RWPE1 (cell line): ENCODE measurements around the gene PLCB1.

Experiments used
- CTCF ChIA-PET: fragments of 350-600 bp; sonication (Branson Sonifier 250); formaldehyde crosslinking; extraction: SDS; loops from one replicate; lab custom pipeline; 2021; lab: Yijun Ruan, JAX
- POLR2A ChIA-PET: fragments of 400-600 bp; formaldehyde crosslinking; extraction: SDS; loops from one replicate; lab custom pipeline; 2020; ENCODE audit warnings: antibody characterized with exemption; ENCODE audit not compliant: low non-redundant PET; lab: Yijun Ruan, JAX
- DNase-seq: peaks from one replicate; pipeline ENCODE4 v3.0.0; 2012; ENCODE audit warnings: low spot score
- H3K27ac ChIP-seq: fragments of 450-650 bp; 2 replicates; pipeline ENCODE4 v1.5.1; 2017
- TF ChIP-seq, protein P1 (sequence below): fragments of 450-650 bp; conservative IDR thresholded peaks from 2 replicates; pipeline ENCODE4 v1.5.1; 2017; ENCODE audit warnings: low read depth, mild to moderate bottlenecking

The PLCB1 gene

DNA sequence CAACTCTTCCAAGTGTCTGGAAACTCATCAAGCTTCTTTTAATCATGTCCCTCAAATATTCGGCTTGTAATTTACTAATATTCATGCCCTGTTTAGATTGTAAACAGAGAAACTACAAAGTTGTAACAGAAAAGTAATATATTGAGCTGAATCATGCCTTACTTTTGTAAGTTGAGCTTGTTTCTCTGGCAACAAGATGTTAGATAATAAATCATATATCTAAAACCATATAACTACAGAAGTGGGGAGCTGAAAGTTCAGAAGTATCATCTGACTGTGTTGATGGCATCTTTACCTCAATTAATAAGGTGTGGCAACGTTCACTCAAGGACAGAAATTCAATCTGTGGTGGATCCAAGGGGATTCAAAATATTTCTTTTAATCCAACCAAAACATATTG lies 263.9 kb downstream of the PLCB1 start:
- CTCF ChIA-PET, result no interaction called here
- POLR2A ChIA-PET, result no interaction called here

GRCh38 chr20:8398263-8399051 lies 266.4 kb downstream of the PLCB1 start:
- no peak overlapping the region for H3K27ac ChIP-seq
- TF ChIP-seq, protein P1, sequence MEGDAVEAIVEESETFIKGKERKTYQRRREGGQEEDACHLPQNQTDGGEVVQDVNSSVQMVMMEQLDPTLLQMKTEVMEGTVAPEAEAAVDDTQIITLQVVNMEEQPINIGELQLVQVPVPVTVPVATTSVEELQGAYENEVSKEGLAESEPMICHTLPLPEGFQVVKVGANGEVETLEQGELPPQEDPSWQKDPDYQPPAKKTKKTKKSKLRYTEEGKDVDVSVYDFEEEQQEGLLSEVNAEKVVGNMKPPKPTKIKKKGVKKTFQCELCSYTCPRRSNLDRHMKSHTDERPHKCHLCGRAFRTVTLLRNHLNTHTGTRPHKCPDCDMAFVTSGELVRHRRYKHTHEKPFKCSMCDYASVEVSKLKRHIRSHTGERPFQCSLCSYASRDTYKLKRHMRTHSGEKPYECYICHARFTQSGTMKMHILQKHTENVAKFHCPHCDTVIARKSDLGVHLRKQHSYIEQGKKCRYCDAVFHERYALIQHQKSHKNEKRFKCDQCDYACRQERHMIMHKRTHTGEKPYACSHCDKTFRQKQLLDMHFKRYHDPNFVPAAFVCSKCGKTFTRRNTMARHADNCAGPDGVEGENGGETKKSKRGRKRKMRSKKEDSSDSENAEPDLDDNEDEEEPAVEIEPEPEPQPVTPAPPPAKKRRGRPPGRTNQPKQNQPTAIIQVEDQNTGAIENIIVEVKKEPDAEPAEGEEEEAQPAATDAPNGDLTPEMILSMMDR, result no peak
- no peak for DNase-seq
- ChIA-PET CTCF (interaction anchor here (0.7 kb wide), 1 partner anchor 272 kb away, joined by 5 read pairs; no protein-coding TSS in a partner anchor), POLR2A (no interaction called here)

More for the DNA sequence above, 263.9 kb downstream of the PLCB1 start:
- DNase-seq, result no peak
- no peak overlapping the region for H3K27ac ChIP-seq
- TF ChIP-seq, protein P1, result no peak

DNA sequence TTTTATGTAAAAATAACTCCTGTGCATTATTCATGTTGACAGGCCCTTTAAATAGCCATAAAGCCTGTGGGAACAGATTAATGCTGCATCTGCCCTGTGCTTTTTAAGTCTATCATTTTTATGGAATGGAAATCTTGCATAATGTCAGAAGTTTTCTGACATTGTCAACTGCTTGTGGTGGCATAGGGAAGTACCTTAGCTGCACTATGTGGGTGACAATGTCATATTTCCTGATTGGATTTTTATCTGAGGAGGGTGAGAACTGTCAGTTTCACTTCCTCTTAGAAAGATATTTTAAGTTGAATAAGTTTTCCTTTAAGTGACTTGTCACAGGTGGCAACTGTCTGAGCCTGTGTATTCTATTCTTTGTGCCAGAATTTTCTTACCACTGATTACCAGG lies 267.9 kb downstream of the PLCB1 start:
- DNase-seq, result no peak
- CTCF ChIA-PET, result interaction anchor here (0.5 kb wide), 1 partner anchor 356 kb away, joined by 4 read pairs; no protein-coding TSS in a partner anchor
- TF ChIP-seq, protein P1, result no peak
- POLR2A ChIA-PET, result no interaction called here
- no peak overlapping the region for H3K27ac ChIP-seq

GRCh38 chr20:8400486-8400885 lies 268.4 kb downstream of the PLCB1 start:
- POLR2A ChIA-PET, result no interaction called here
- TF ChIP-seq, protein P1, result no peak
- CTCF ChIA-PET, result interaction anchor here (1.5 kb wide), 1 partner anchor 322 kb away, joined by 3 read pairs; no protein-coding TSS in a partner anchor
- DNase-seq, result no peak
- no peak overlapping the region for H3K27ac ChIP-seq

- CTCF ChIA-PET, result interaction anchor here (1.5 kb wide), 1 partner anchor 321 kb away, joined by 3 read pairs; no protein-coding TSS in a partner anchor
- no peak for DNase-seq
- no peak overlapping the region for H3K27ac ChIP-seq
- TF ChIP-seq, protein P1, result no peak
- POLR2A ChIA-PET, result no interaction called here
These were observed 269.5 kb downstream of the PLCB1 start for GRCh38 chr20:8401556-8401955.

DNA sequence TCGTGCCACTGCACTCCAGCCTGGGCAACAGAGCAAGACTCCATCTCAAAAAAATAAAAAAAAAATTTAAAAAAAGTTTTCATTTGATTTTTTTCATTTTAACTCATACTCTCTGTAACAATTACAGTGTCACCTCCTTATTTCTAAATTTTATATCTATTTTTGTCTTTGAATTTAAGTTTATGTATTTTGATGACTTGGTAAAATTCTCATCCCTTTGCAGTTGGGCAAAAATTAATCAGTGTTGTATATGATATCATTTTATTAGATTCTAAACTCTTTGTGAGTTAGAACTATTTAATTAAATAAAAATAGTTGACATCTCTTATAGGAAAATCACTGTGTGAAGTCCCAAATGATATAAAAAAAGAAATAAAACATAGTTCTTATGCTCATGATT lies 270.7 kb downstream of the PLCB1 start:
- ChIA-PET CTCF (no interaction called here), POLR2A (no interaction called here)
- H3K27ac ChIP-seq, result no peak overlapping the region
- DNase-seq, result no peak
- TF ChIP-seq, protein P1, result no peak
